HUDEP-2 (cell line): Measurements from ENCODE around the gene ATF2.
"Not testable (repeated sequence)": the region's sequence is repeated elsewhere in the genome, so short reads cannot be mapped to it uniquely, and the experiment has no call there.

Experiments used
- DNase-seq, 76 experiments: peaks; one replicate each; lab custom pipeline; 2025; ENCODE audit not compliant: unreplicated experiment in 76 of 76; lab: John Stamatoyannopoulos, UW

The ATF2 gene

GRCh38 chr2:175101514-175101913 lies 66.5 kb downstream of the ATF2 start:
- DNase-seq, result no peak

GRCh38 chr2:175097297-175097696 lies 70.7 kb downstream of the ATF2 start:
- no peak for DNase-seq

GRCh38 chr2:175084117-175084516 lies 83.9 kb downstream of the ATF2 start:
- not testable (repeated sequence) for DNase-seq

GRCh38 chr2:175080479-175080878 lies 87.5 kb downstream of the ATF2 start:
- no peak for DNase-seq

- no peak for DNase-seq
These were observed 91.7 kb downstream of the ATF2 start for GRCh38 chr2:175076272-175076671.

- DNase-seq, result no peak
These were observed 93.5 kb downstream of the ATF2 start for GRCh38 chr2:175074478-175074877.

GRCh38 chr2:175068534-175068933 lies 99.5 kb downstream of the ATF2 start:
- DNase-seq, result no peak

GRCh38 chr2:175066411-175066810 lies 101.6 kb downstream of the ATF2 start:
- no peak for DNase-seq

- DNase-seq, result no peak
These were observed 103.2 kb downstream of the ATF2 start for GRCh38 chr2:175064797-175065196.

GRCh38 chr2:175063741-175064140 lies 104.3 kb downstream of the ATF2 start:
- no peak for DNase-seq

- DNase-seq, result no peak
These were observed 105.0 kb downstream of the ATF2 start for GRCh38 chr2:175062787-175063585.

- DNase-seq, result no peak
These were observed 110.8 kb downstream of the ATF2 start for GRCh38 chr2:175057078-175057685.

GRCh38 chr2:175055993-175056392 lies 112.0 kb downstream of the ATF2 start:
- DNase-seq, result no peak

GRCh38 chr2:175054340-175054739 lies 113.7 kb downstream of the ATF2 start:
- no peak for DNase-seq

GRCh38 chr2:175049661-175050060 lies 118.3 kb downstream of the ATF2 start:
- no peak for DNase-seq

GRCh38 chr2:175048275-175048674 lies 119.7 kb downstream of the ATF2 start:
- DNase-seq, result no peak

GRCh38 chr2:175039490-175039889 lies 128.5 kb downstream of the ATF2 start:
- no peak for DNase-seq

GRCh38 chr2:175039031-175039430 lies 129.0 kb downstream of the ATF2 start:
- no peak for DNase-seq

- no peak for DNase-seq
These were observed 130.1 kb downstream of the ATF2 start for GRCh38 chr2:175037941-175038340.

GRCh38 chr2:175036582-175037018 lies 131.4 kb downstream of the ATF2 start:
- DNase-seq, result peak in 13 of 76 experiments; percentile 0 to 42 (median 15)

- DNase-seq, result no peak
These were observed 132.2 kb downstream of the ATF2 start for GRCh38 chr2:175035806-175036205.

- DNase-seq, result no peak
These were observed 133.3 kb downstream of the ATF2 start for GRCh38 chr2:175034716-175035115.
